NCI-H1048 (cell line): ENCODE results near the gene DCHS2.

Experiments
- DNase-seq: peaks from one replicate; lab custom pipeline; 2025; lab: John Stamatoyannopoulos, UW

DCHS2 gene

GRCh38 chr4:154490583-154491340 is 837 bp downstream of the DCHS2 start:
- DNase-seq: no peak

- no peak for DNase-seq
These were observed 1.4 kb downstream of the DCHS2 start for GRCh38 chr4:154490234-154490582.

- no peak for DNase-seq
These were observed 1.9 kb downstream of the DCHS2 start for GRCh38 chr4:154489558-154490233.

DNA sequence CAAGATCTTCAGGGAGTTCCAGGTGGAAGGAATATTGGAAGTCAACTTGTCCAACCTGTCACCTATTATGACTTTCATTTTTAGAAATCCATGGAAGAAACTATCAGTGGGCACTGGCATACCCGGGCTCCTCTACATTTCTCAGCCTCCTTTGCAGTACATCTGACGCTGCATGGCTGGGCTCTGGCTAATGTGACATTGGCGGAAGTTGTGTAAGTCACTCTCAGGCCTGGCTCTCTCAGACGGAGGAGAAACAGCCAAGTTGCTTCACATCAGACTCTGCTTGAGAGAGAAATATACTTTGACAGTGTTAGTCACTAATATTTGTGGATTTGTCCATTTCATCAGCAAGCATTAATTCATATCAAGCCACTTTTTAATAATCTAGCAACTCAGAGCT is 4.5 kb downstream of the DCHS2 start:
- DNase-seq: no peak

- DNase-seq: no peak
These were observed 6.3 kb downstream of the DCHS2 start for GRCh38 chr4:154485127-154485773.

DNA sequence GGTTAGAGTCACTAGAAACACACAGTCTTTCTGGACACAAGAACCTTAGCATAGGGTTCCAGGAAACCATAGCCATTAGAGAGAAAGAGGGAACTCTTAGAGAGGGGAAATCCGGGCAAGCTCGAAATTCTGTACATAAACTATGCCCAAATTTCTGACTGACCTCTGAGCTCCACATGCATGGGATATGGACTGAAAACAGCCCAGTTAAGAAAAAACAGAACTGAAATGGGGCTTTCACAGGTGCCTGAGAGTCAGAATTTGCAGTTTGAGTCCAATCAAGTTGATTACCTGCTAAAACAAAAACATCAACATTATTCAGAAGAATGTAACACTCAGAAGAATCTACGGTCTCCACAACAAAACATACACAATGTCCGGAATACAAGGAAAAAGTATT is 13.1 kb downstream of the DCHS2 start:
- no peak for DNase-seq

DNA sequence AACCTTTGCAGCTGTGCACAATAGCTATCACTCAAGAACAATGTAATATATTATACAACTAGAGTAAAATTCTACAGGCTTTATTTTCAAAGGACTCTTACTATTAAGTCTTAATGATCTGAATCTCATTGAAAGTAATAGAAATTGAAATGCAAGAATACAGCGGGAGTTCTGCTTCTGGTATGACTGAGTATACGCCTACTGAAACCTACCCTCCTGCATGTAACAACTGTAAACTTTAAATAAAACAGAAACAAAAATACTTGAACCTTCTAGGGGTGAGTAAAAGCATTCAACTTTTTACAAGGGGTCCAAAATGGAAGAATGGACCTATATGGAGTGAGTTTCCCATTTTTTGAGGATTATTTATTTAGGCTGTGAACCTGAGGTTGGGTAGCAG is 13.5 kb downstream of the DCHS2 start:
- no peak for DNase-seq

DNA sequence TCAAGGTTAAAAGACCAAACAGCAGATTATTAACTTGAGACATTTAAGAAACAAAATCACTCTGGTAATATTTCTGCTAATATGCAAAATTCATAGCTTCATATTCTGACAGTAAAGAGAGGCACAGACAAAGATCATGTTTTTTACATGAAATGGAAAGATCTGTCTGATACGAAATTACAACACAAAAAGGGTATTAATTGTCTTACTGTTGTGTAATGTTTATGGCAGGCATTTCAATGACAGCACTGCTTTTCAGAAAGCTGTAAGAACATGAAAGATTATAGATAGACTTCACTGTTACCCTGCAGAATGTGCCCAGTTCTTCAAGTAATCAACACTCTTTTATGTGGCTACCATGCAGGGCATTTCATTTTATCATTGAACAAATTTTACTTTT is 15.4 kb downstream of the DCHS2 start:
- no peak for DNase-seq

- no peak for DNase-seq
These were observed 15.8 kb downstream of the DCHS2 start for GRCh38 chr4:154475820-154476219.

DNA sequence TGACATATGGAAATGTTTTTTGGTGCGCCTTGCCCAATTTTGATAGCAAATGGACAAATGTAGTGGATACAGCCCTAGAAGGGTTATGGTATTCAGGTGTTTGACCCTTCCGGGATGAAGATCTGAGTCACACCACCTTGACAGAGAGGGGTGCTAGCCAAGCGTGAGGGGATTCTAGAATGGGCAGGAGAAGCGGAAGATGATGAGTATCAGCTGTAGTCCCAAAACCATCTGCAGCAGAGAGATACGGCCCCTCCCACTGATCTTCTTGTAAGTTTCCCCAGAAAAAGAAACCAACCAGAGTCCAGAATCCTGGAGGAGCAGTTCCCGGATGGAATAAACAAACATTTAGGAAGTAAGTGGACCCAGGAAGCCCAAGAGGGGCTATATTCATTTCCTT is 18.1 kb downstream of the DCHS2 start:
- no peak for DNase-seq

DNA sequence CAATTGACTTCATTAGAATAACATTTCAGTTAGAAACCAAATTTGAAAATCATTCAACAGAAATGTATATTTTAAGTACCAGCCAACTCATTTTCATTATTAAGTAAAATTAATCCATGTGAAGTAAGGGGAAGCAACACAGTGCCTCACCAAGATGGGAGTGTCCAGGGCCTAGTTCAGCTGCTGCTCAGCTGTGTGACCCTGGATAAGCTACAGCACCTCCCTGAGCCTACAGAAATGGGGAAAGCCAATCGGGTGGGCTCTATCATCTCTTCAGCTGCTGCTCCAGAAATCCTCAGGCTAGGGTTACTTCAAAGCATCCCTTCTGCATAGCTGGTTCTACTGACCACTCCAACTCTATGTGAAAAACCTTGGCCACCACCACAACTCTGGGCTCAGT is 18.7 kb downstream of the DCHS2 start:
- DNase-seq: no peak

DNA sequence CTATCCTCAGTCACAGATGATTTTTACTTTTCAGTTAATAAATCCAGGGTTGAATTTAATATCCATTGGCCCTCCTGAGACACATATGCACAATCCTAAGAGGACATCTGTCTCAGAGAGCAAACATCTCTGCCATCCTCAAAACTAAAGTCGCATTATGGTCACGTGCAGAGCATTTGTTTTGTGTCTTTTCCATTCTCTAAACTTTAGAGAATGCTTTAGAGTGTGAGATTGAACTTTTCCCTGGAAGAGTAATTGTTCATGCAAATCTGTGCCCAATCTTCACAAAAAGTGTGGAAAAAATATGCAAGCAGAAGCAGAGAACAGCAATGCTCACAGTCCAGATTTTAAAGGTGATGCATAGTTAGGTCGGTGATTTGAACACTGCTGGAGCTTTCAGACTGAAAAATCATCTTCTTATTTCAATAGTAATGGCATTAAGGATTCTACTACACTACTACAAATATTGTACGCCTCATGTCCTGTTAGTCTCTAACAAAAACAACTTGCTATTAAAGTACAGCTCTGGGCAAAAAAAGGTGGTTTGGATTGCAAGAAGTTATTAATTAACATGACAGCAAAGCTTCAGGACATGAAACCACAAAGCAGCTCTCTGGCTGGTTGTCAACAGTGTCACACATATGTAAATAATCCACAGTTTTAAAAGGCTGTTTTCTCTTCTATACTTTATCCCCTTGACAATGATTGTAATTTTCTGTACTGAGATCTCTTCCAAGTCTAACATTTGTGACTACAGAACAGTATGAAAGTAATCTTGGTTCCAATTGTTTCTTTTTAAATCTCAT is 19.9 kb downstream of the DCHS2 start:
- DNase-seq: peak; percentile 42

DNA sequence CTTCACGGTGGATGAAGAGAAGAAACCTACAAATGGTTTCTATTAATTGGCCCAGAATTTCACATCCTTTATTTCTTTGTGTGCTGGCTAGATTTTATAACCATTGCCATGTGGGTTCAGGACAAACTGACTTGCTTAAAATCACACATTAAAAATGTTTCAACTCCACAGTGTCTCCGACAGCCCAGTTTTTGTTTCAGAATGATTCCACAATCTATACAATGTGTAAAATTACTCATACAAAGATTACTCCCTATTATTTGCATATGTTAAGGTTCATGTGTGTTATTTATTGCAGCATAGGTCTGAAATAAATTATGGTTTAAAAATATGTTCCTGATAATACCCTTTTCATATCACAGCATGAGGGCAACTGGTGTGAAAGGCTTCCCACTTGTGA is 20.6 kb downstream of the DCHS2 start:
- no peak for DNase-seq

GRCh38 chr4:154467886-154468285 is 23.7 kb downstream of the DCHS2 start:
- DNase-seq: no peak

- no peak for DNase-seq
These were observed 25.3 kb downstream of the DCHS2 start for GRCh38 chr4:154466336-154466735.

- no peak for DNase-seq
These were observed 26.5 kb downstream of the DCHS2 start for GRCh38 chr4:154465085-154465484.

DNA sequence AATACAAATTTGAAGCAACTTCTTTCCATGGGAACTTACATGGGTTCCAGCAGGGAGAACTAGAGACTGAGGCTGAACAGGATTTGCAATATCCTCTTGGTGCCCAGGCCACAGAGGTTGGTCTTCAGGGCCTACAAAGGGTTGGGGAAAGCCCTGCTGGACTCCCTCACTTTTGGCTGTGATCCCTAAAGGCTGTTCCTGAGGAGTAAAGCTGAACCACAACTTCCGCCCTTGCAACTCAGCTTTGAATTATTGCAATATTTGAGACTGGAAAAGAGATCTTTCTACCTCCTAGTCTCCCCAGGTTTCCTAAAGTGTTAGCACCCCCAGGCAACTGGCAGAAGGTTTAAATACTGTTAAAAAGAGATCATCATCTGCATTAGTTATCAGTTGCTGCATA is 26.9 kb downstream of the DCHS2 start:
- no peak for DNase-seq

DNA sequence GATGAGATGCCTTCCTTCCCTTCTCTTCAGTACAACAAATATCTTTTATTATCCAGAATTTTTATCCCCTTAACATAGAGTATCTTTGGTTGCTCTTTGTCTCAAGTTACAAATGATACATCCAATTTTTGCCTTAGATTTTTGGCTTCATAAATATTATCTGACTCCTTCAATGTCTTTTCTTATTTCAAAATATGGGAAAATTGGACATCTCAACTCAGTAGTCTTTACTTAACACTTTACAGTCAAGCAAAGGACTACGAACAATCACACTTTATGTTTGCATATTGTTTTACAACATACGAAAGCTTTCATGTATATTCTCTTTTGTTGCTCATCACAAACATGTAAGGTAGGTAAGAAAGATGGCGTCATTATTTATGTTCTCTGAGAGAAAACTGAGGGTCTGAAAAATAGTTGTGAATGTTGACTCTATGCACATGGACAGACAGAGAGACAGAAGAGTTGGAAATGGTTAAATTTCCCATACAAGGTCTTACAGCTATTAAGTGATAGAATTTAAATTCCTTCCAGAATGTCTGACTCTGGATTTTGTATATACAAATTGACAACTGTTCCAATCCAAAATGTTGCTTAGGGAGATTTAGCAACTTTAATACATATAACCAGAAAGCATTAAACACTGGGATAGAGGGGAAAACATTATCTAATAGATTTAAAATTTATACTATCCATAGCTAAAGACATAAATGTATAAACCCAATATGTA is 29.4 kb downstream of the DCHS2 start:
- DNase-seq: no peak

DNA sequence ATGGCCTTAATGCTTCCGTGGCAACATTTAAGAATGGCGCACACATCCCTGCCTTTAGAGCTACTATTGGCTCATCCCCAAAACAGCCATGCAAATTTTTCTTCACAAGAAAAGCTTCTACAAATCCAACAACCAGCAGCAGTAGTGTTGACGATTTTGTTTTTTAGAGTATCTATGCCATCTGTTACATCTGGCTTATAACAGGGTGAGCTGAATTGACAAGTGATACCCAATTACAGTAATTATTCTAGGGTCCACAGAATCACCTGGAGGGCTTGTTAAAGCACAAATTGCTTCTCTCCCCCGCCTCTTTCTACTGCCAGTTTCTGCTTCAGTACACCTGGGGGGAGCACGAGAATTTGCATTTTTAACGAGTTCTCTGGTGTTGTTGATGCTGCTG is 34.1 kb downstream of the DCHS2 start:
- DNase-seq: peak; percentile 26

GRCh38 chr4:154456889-154457288 is 34.7 kb downstream of the DCHS2 start:
- DNase-seq: no peak

- no peak for DNase-seq
These were observed 35.4 kb downstream of the DCHS2 start for GRCh38 chr4:154456240-154456639.

- no peak for DNase-seq
These were observed 36.5 kb downstream of the DCHS2 start for GRCh38 chr4:154455111-154455510.
